IPS-NIHi7 (cell line): Measurements from ENCODE around the gene CDH19.

Experiments
- DNase-seq: peaks from one replicate; pipeline ENCODE4 v3.0.0; 2012; ENCODE audit warnings: mixed read lengths; ENCODE audit errors: extremely low spot score

CDH19 gene

DNA sequence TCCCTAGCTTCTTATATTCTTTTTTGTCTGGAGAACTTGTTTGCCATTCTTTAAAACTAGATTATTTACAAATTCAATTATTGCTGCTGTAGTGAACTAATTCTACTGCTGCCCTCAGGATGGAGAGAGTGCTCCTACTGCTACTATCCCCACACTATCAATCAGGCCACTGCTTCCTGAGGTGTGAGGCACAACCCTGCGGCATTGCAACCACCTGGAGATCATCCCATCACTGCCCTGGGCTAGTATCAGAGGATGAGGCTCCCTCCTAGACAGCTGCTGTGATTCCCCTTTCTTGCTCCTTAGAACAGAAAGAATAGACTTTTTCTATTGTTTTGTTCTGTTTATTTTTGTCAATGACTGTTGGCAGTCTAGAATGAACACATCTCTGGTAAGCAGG, 146.6 kb downstream of the CDH19 start:
- DNase-seq, result no peak
